OCI-LY1 (cell line): ENCODE results near the gene ASGR2.
"Not testable (repeated sequence)": the region's sequence is repeated elsewhere in the genome, so short reads cannot be mapped to it uniquely, and the experiment has no call there.

ENCODE experiments used
- H2AFZ ChIP-seq: fragments of 200-600 bp; sonication (generic), shearing (Covaris generic); 2 replicates; pipeline ENCODE4 v1.6.0; 2014; ENCODE audit warnings: antibody characterized with exemption, mild to moderate bottlenecking, low read length
- H3F3A ChIP-seq: fragments of 200-600 bp; sonication (generic), shearing (Covaris generic); 2 replicates; pipeline ENCODE4 v1.6.0; 2014; ENCODE audit warnings: mild to moderate bottlenecking, antibody characterized with exemption, low read length, moderate library complexity; ENCODE audit not compliant: insufficient read depth
- H3K27ac ChIP-seq: fragments of 200-600 bp; sonication (generic); 2 replicates; pipeline ENCODE4 v1.5.1; 2014; ENCODE audit warnings: low read length, mixed run types, mild to moderate bottlenecking, low read depth; ENCODE audit not compliant: poor library complexity, severe bottlenecking
- H3K27me3 ChIP-seq: fragments of 200-600 bp; sonication (generic); 2 replicates; pipeline ENCODE4 v1.6.0; 2014; ENCODE audit warnings: antibody characterized with exemption, mild to moderate bottlenecking, low read length, moderate library complexity; ENCODE audit not compliant: insufficient read depth
- H3K36me3 ChIP-seq: fragments of 200-600 bp; sonication (generic); 2 replicates; pipeline ENCODE4 v1.6.1; 2014; ENCODE audit warnings: mild to moderate bottlenecking, antibody characterized with exemption, low read length, moderate library complexity, mixed read lengths; ENCODE audit not compliant: insufficient read depth
- H3K4me1 ChIP-seq: fragments of 200-600 bp; sonication (generic); 2 replicates; pipeline ENCODE4 v1.5.1; 2014; ENCODE audit warnings: mild to moderate bottlenecking, low read length, moderate library complexity; ENCODE audit not compliant: insufficient read depth, severe bottlenecking
- H3K4me2 ChIP-seq: fragments of 200-600 bp; sonication (generic), shearing (Covaris generic); 2 replicates; pipeline ENCODE4 v1.6.1; 2014; ENCODE audit warnings: low read length
- H3K4me3 ChIP-seq: fragments of 200-600 bp; sonication (generic); 2 replicates; pipeline ENCODE4 v1.5.1; 2014; ENCODE audit warnings: low read length, low read depth, mild to moderate bottlenecking, mixed read lengths; ENCODE audit not compliant: poor library complexity, severe bottlenecking
- H3K79me2 ChIP-seq: fragments of 200-600 bp; shearing (Covaris generic); 2 replicates; pipeline ENCODE4 v1.6.1; 2016; ENCODE audit warnings: mixed run types, low read length, mixed read lengths; ENCODE audit not compliant: insufficient read depth
- H3K9ac ChIP-seq: fragments of 200-600 bp; sonication (generic), shearing (Covaris generic); 2 replicates; pipeline ENCODE4 v1.6.1; 2014; ENCODE audit warnings: mild to moderate bottlenecking, low read length, mixed read lengths
- H3K9me2 ChIP-seq: fragments of 200-600 bp; sonication (generic), shearing (Covaris generic); 2 replicates; pipeline ENCODE4 v1.6.1; 2014; ENCODE audit warnings: low read depth, mild to moderate bottlenecking, low read length, mixed read lengths
- H3K9me3 ChIP-seq: fragments of 200-600 bp; shearing (Covaris generic); 2 replicates; pipeline ENCODE4 v1.6.1; 2014; ENCODE audit warnings: low read length, mixed read lengths
- H4K20me1 ChIP-seq: fragments of 200-600 bp; sonication (generic), shearing (Covaris generic); 2 replicates; pipeline ENCODE4 v1.6.0; 2016; ENCODE audit warnings: mild to moderate bottlenecking, low read length; ENCODE audit not compliant: insufficient read depth
- EZH2 ChIP-seq: fragments of 200-600 bp; sonication (generic), shearing (Covaris generic); IDR thresholded peaks from 2 replicates; pipeline ENCODE4 v1.8.0; 2017; ENCODE audit warnings: borderline replicate concordance, mixed run types, mild to moderate bottlenecking, antibody characterized with exemption, low read length, moderate library complexity, mixed read lengths
- TF ChIP-seq, protein P1 (sequence below): fragments of 200-600 bp; sonication (generic), shearing (Covaris generic); IDR thresholded peaks from 2 replicates; pipeline ENCODE4 v1.5.1; 2017; ENCODE audit warnings: mild to moderate bottlenecking, antibody characterized with exemption, low read length, moderate library complexity, mixed read lengths

The ASGR2 gene

DNA sequence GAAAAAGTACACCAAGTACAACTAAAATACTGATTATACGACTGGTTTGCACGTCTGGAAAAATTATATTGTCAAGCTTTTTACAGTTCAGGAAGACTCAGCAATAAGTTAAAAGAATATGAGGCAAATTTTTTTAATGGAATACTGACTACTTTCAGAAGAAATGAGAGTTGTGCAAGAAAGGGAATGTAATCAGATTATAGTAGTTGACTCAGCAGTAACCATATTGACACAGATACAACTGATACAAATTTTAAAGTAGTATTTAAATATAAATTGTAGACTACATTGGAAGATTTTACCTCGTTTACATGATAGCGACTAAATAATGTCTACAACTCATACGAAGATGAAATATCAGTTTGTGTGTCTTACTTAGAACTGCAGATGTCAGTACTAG, 16.7 kb downstream of the ASGR2 start:
- Histone ChIP-seq H3K4me2 (no peak overlapping the region), H3K4me3 (no peak overlapping the region), H3F3A (no peaks in the 10 kb centered on the region), H3K27me3 (peaks cover 9% of the 10 kb centered on the region; the same call in 1 of the 2 replicates), H3K9me3 (no peaks in the 10 kb centered on the region), H3K36me3 (no peaks in the 10 kb centered on the region), H4K20me1 (no peaks in the 10 kb centered on the region), H3K4me1 (peaks cover 6% of the 10 kb centered on the region), H3K9me2 (no peaks in the 10 kb centered on the region), H3K79me2 (no peaks in the 10 kb centered on the region), H2AFZ (no peak overlapping the region), H3K9ac (no peak overlapping the region), H3K27ac (no peak overlapping the region)
- TF ChIP-seq, protein P1, sequence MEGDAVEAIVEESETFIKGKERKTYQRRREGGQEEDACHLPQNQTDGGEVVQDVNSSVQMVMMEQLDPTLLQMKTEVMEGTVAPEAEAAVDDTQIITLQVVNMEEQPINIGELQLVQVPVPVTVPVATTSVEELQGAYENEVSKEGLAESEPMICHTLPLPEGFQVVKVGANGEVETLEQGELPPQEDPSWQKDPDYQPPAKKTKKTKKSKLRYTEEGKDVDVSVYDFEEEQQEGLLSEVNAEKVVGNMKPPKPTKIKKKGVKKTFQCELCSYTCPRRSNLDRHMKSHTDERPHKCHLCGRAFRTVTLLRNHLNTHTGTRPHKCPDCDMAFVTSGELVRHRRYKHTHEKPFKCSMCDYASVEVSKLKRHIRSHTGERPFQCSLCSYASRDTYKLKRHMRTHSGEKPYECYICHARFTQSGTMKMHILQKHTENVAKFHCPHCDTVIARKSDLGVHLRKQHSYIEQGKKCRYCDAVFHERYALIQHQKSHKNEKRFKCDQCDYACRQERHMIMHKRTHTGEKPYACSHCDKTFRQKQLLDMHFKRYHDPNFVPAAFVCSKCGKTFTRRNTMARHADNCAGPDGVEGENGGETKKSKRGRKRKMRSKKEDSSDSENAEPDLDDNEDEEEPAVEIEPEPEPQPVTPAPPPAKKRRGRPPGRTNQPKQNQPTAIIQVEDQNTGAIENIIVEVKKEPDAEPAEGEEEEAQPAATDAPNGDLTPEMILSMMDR: no peak
- no peak for TF ChIP-seq EZH2

GRCh38 chr17:7095625-7096024, 19.0 kb downstream of the ASGR2 start:
- no peaks in the 10 kb centered on the region for H3K9me2 ChIP-seq
- peaks cover 6% of the 10 kb centered on the region for H3K4me1 ChIP-seq
- H3K9ac ChIP-seq: no peak overlapping the region
- no peaks in the 10 kb centered on the region for H3K9me3 ChIP-seq
- no peaks in the 10 kb centered on the region for H3F3A ChIP-seq
- no peak overlapping the region for H3K27ac ChIP-seq
- H4K20me1 ChIP-seq: no peaks in the 10 kb centered on the region
- no peaks in the 10 kb centered on the region for H3K79me2 ChIP-seq
- no peak overlapping the region for H2AFZ ChIP-seq
- H3K36me3 ChIP-seq: no peaks in the 10 kb centered on the region
- TF ChIP-seq, protein P1: no peak
- no peak for TF ChIP-seq EZH2
- no peaks in the 10 kb centered on the region for H3K27me3 ChIP-seq
- H3K4me3 ChIP-seq: no peak overlapping the region
- H3K4me2 ChIP-seq: no peak overlapping the region

- H3K4me3 ChIP-seq: no peak overlapping the region
- H2AFZ ChIP-seq: no peak overlapping the region
- H3K36me3 ChIP-seq: no peaks in the 10 kb centered on the region
- no peaks in the 10 kb centered on the region for H3K9me3 ChIP-seq
- peaks cover 6% of the 10 kb centered on the region for H3K4me1 ChIP-seq
- H3F3A ChIP-seq: no peaks in the 10 kb centered on the region
- no peak overlapping the region for H3K9ac ChIP-seq
- H3K9me2 ChIP-seq: no peaks in the 10 kb centered on the region
- H3K27me3 ChIP-seq: no peaks in the 10 kb centered on the region
- H3K27ac ChIP-seq: no peak overlapping the region
- no peak overlapping the region for H3K4me2 ChIP-seq
- H4K20me1 ChIP-seq: no peaks in the 10 kb centered on the region
- TF ChIP-seq EZH2: no peak
- TF ChIP-seq, protein P1: no peak
- H3K79me2 ChIP-seq: no peaks in the 10 kb centered on the region
Measured at GRCh38 chr17:7094652-7095019, 20.0 kb downstream of the ASGR2 start.

DNA sequence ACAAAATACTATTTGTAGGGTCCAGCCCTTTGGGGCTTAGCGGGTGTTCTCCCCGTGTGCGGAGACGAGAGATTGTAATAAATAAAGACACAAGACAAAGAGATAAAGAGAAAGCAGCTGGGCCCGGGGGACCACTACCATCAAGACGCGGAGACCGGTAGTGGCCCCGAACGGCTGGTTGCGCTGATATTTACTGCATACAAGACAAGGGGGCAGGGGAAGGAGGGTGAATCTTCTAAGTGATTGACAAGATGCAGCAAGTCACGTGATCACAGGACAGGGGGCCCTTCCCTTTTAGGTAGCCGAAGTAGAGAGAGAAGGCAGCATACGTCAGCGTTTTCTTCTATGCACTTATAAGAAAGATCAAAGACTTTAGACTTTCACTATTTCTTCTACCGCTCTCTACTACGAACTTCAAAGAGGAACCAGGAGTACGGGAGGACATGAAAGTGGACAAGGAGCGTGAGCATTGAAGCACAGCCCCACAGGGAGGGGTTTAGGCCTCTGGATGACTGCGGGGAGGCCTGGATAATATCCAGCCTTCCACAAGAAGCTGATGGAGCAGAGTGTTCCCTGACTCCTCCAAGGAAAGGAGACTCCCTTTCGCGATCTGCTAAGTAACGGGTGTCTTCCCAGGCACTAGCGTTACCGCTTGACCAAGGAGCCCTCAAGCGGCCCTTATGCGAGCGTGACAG, 23.2 kb downstream of the ASGR2 start:
- H3K4me2 ChIP-seq, H3K4me3 ChIP-seq, H2AFZ ChIP-seq, H3F3A ChIP-seq, H3K79me2 ChIP-seq, H3K36me3 ChIP-seq, H3K27me3 ChIP-seq, H3K9ac ChIP-seq, H3K9me3 ChIP-seq, H3K4me1 ChIP-seq, H3K27ac ChIP-seq, H4K20me1 ChIP-seq, H3K9me2 ChIP-seq: not testable (repeated sequence)

GRCh38 chr17:7089570-7089969, 25.1 kb downstream of the ASGR2 start:
- not testable (repeated sequence) for H3K27me3 ChIP-seq, H3K79me2 ChIP-seq, H3K9me2 ChIP-seq, H3K4me3 ChIP-seq, H3K9ac ChIP-seq, H3K9me3 ChIP-seq, H3K4me1 ChIP-seq, H2AFZ ChIP-seq, H3K36me3 ChIP-seq, H3K27ac ChIP-seq, H4K20me1 ChIP-seq, H3F3A ChIP-seq, H3K4me2 ChIP-seq
